Activated naive CD8-positive, alpha-beta T cell treated with anti-CD3 and anti-CD28 coated beads, Interleukin-2, amount 50 U/mL, for 16 hours (primary cell): ENCODE data around the gene LRRC59.
"Not testable (repeated sequence)": the region's sequence is repeated elsewhere in the genome, so short reads cannot be mapped to it uniquely, and the experiment has no call there.

Experiments used
- DNase-seq: peaks from one replicate; pipeline ENCODE4 v3.0.0-alpha.2; 2020; ENCODE audit warnings: low read depth, low spot score

The LRRC59 gene

DNA sequence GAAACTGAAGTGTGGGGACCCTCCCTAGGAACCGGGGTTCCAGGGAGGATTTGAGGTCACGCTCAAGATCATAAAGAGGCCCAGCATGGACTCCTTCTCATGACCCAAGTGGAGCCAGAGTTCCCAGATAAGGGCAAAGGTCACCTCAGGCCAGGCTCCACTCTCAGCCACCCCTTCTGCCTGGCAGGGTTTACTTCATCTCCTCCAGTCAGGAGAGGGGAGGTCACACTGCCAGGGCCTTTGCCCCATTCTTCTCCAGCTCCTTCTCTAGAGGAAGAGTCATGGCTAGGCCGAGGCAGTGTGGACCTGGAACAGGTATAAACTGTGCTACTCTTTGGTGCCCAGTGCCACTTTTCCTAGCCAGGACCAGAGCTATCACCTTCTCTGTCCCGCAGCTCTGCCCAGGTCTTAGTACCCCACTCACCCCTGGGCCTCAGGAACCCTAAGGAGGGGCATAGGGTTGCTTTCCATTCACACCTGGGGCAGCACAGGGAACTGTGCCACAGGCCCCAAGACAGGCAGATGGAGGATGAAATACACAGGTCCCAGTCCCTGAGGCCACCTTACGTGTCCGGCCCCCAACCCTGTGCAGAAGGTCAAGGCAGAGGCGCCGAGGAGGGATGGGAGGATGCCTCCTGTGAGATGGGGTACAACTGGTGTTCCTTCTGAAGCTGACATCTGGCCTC lies 27.8 kb upstream of the LRRC59 start:
- no peak for DNase-seq

GRCh38 chr17:50424246-50424995 lies 27.1 kb upstream of the LRRC59 start:
- no peak for DNase-seq

DNA sequence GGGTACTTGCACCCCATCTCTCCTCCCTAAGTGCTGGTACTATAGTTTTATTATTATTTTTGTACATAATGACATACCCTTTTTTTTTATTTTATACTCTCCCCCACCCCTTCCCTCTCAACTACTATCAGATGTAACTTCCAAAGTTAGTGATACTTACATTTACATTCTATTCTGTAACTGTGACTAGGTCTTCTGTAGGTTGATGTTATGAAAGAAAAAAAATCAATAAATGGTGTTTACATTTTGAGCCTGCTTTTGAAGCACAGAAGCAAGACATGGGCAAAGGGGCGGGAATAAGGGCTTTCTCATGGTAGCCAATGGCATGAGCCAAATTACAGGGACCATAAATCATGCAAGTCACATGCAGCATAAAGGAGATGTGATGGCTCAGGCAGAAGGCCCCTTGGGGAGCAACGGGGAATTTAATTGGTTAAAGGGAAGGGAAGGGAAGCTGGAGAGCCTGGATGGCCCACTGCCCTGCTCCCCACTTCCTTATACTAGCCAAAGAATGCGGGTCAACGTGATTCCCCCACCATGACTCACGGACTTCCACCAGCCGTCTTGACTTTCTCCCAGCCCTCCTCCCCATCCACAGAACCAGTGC lies 26.3 kb upstream of the LRRC59 start:
- no peak for DNase-seq

- no peak for DNase-seq
These were observed 25.4 kb upstream of the LRRC59 start for GRCh38 chr17:50422738-50423137.

GRCh38 chr17:50421308-50422051 lies 24.2 kb upstream of the LRRC59 start:
- no peak for DNase-seq

GRCh38 chr17:50420419-50421112 lies 23.2 kb upstream of the LRRC59 start:
- DNase-seq, result no peak

GRCh38 chr17:50419577-50419976 lies 22.3 kb upstream of the LRRC59 start:
- DNase-seq, result not testable (repeated sequence)

DNA sequence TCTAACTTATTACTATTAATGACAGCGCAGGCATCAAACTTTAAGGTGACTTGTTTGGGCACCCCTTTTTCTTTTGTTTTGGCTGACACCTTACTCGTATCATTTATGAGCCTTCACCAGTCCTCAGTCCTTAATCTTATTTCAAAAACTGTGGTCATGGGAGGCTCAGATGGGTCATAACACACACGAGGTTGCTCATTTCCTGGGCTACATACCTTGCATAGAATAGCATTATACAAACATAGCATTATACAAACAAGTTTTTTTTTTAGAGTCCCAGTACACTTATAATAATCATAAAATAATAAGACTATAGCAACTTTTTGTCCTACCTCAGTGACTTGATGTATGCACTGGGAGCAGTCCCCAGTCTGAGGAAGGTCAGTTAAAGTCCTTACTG lies 17.5 kb upstream of the LRRC59 start:
- no peak for DNase-seq

DNA sequence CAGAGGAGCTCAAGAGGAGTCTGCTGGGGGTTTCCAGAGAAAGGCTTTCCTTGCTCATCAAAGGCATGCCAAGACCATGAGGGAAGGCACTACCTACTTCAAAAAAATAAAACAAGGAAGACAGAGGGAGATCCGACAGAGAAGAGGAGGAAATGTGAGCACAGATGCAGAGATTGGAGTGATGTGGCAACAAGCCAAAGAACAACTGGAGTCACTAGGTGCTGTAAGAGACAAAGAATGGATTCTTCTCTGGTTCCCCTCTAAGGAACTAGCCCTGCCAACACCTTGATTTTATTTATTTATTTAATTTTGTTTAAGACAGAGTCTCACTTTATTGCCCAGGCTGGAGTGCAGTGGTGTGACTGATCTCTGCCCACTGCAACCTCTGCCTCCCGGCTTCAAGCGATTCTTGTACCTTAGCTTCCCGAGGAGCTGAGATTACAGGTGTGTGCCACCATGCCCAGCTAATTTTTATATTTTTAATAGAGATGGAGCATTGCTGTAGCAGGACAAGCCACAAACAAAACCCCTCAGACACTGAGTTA lies 14.9 kb upstream of the LRRC59 start:
- DNase-seq, result no peak

DNA sequence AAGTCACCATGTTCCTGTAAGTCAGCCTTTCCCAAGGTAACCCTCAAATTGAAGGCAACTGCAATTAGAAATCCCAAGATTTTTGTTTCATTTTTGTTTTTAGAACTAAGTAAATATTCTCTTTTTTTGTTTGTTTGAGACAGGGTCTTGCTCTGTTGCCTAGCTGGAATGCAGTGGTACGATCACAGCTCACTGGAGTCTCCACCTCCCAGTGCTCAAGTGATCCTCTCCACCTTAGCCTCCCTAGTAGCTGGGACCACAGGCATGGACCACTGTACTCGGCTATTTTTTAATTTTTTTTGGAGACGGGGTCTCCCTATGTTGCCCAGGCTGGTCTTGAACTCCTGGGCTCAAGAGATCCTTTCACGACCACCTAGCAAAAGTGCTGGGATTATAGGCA lies 10.6 kb upstream of the LRRC59 start:
- DNase-seq, result no peak

- DNase-seq, result no peak
These were observed 9.3 kb upstream of the LRRC59 start for GRCh38 chr17:50406578-50406977.

GRCh38 chr17:50405351-50405750 lies 8.0 kb upstream of the LRRC59 start:
- not testable (repeated sequence) for DNase-seq

GRCh38 chr17:50399591-50399990 lies 2.3 kb upstream of the LRRC59 start:
- not testable (repeated sequence) for DNase-seq

DNA sequence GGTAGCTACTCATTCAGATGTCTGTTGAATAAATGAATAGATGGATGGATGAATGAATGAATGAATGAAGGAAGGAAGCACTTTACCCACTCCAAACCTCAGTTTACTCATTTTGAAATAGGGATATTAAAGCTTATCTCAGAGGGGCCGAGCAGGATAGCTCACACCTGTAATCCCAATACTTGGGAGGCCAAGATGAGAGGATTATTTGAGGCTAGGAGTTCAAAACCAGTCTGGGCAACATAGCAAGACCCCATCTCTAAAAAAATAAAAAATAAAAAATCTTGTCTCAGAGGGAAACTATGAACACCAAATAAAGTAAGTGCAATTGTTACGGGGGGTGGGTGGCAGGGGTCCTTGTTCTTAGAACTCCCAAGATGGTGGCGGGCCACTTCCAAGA lies 1.3 kb upstream of the LRRC59 start:
- DNase-seq, result not testable (repeated sequence)

DNA sequence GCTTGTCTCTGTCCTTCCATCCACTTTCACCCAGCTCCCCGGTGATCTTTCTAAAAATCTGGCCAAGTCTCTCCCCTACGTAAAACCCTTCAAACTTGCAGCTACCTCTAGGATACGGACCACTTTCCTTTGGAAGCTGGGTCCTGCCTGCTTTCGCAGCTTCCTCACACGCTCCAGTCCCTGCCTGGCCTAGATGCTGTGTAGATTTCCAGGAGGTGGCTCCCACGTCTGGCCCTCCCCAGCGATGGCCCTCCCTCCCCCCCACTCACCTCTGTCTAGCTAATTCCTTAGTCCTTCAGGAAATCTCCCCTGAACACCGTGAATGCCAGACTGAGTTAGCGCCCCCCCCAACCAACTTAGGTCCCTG lies 579 bp upstream of the LRRC59 start:
- DNase-seq, result no peak

- DNase-seq, result no peak
These were observed 837 bp downstream of the LRRC59 start for GRCh38 chr17:50396261-50397110.

- no peak for DNase-seq
These were observed 2.6 kb downstream of the LRRC59 start for GRCh38 chr17:50394711-50395110.

DNA sequence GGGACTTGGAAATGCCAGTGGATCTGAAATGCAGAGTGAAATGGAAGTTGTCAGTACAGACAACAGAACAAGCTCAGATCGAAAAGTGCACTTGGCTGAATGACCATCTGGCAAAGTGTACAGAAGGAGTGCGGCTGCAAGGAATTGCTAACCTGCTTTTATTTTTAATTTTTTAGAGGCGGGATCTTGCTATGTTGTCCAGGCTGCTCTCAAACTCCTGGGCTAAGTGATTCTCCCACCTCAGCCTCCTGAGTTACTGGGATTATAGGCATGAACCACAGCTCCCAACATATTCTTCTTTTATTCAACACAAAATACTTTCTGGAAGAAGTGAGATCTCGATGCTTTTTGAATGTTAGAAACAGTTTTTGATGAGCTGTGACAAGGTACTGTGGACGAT lies 3.6 kb downstream of the LRRC59 start:
- DNase-seq, result no peak

GRCh38 chr17:50392621-50393020 lies 4.7 kb downstream of the LRRC59 start:
- DNase-seq, result no peak

DNA sequence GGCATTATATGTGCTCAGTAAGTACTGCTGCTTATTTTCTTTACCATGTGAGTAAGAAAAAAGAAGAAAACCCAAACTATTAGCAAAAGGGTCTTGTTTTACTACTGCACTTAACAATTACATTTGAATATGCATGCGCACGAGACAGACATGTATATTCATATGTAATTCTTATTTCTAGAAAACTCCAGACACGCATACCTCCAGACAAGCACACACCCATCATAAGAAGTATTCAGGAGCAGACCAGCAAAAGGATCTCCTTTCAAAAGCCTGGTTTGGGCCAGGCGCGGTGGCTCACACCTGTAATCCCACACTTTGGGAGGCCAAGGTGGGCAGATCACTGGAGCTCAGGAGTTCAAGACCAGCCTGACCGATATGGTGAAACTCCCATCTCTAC lies 7.8 kb downstream of the LRRC59 start:
- DNase-seq, result no peak
